K562 (cell line): ENCODE data around the gene DLX3.

Source experiments
- BRCA1 ChIP-seq, 2 experiments: fragments of 450-650 bp in 1 of 2; sonication (generic) in 1 of 2; formaldehyde crosslinking in 1 of 2; IDR thresholded peaks; 2 replicates each; pipeline versions ENCODE4 v1.5.0 to v1.6.1; 2017 to 2020; ENCODE audit warnings: mild to moderate bottlenecking in 1 of 2, missing genetic modification reagents in 1 of 2
- CEBPB ChIP-seq: fragments of 450-650 bp; IDR thresholded peaks from 2 replicates; pipeline ENCODE4 v1.6.1; 2016; ENCODE audit warnings: missing genetic modification characterization, missing compliant biosample characterization
- CREB1 ChIP-seq, 2 experiments: sonication (generic) in 1 of 2; formaldehyde crosslinking in 1 of 2; IDR thresholded peaks; 2 replicates each; pipeline versions ENCODE4 v1.6.1 to v1.8.0; 2012 to 2022; ENCODE audit warnings: inconsistent platforms in 1 of 2, mild to moderate bottlenecking in 1 of 2, missing genetic modification reagents in 1 of 2, moderate library complexity in 1 of 2
- FOXM1 ChIP-seq, 2 experiments: fragments of 450-650 bp in 1 of 2; sonication (generic) in 1 of 2; formaldehyde crosslinking in 1 of 2; IDR thresholded peaks; 2 replicates each; pipeline versions ENCODE4 v1.6.1 to v1.9.0; 2017 to 2022; ENCODE audit warnings: low read depth in 2 of 2, mild to moderate bottlenecking in 2 of 2, missing genetic modification reagents in 1 of 2, moderate library complexity in 1 of 2
- MED1 ChIP-seq: sonication (generic); formaldehyde crosslinking; IDR thresholded peaks from 2 replicates; pipeline ENCODE4 v1.8.1; 2023; ENCODE audit warnings: missing genetic modification reagents, borderline replicate concordance
- MXI1 ChIP-seq: IDR thresholded peaks from 2 replicates; pipeline ENCODE4 v1.6.1; 2011; ENCODE audit warnings: low read depth, mild to moderate bottlenecking, improper control_type of control experiment, low read length
- POLR2A ChIP-seq: fragments of 450-650 bp; conservative IDR thresholded peaks from 2 replicates; pipeline ENCODE4 v1.6.1; 2016
- SMAD4 ChIP-seq: fragments of 250-450 bp; sonication (Bioruptor Pico); conservative IDR thresholded peaks from 2 replicates; pipeline ENCODE4 v1.8.0; 2021; ENCODE audit warnings: inconsistent platforms, mild to moderate bottlenecking, moderate library complexity
- THRA ChIP-seq: fragments of 450-650 bp; IDR thresholded peaks from 2 replicates; pipeline ENCODE4 v1.6.1; 2017; ENCODE audit warnings: mild to moderate bottlenecking, moderate library complexity
- ZC3H11A ChIP-seq: IDR thresholded peaks from 2 replicates; pipeline ENCODE4 v1.6.1; 2012; ENCODE audit warnings: low read depth, low read length, improper control_type of control experiment
- TF ChIP-seq, protein P1 (sequence below): fragments of 450-650 bp; IDR thresholded peaks from 2 replicates; pipeline ENCODE4 v1.6.1; 2018; ENCODE audit warnings: mild to moderate bottlenecking, low read depth; ENCODE audit not compliant: partially characterized antibody
- TF ChIP-seq, protein P2 (sequence below): fragments of 150-350 bp; IDR thresholded peaks from 2 replicates; pipeline ENCODE4 v1.6.1; 2014; ENCODE audit warnings: low read depth, mild to moderate bottlenecking, low read length, borderline replicate concordance

- TF ChIP-seq MXI1 (no peak), ZC3H11A (no peak), SMAD4 (CRISPR knock-in tag) (no peak), BRCA1 (IDR thresholded peaks at IDR 0.05) (no peak), BRCA1 (CRISPR knock-in tag; IDR thresholded peaks at IDR 0.05) (no peak), MED1 (CRISPR knock-in tag) (no peak), POLR2A (no peak), CEBPB (no peak), THRA (no peak), FOXM1 (IDR thresholded peaks at IDR 0.05; ENCODE audit: low read depth) (no peak), FOXM1 (CRISPR knock-in tag; IDR thresholded peaks at IDR 0.05; ENCODE audit: low read depth) (no peak), CREB1 (IDR thresholded peaks at IDR 0.05) (no peak), CREB1 (CRISPR knock-in tag; IDR thresholded peaks at IDR 0.05) (no peak)
- TF ChIP-seq, protein P1, sequence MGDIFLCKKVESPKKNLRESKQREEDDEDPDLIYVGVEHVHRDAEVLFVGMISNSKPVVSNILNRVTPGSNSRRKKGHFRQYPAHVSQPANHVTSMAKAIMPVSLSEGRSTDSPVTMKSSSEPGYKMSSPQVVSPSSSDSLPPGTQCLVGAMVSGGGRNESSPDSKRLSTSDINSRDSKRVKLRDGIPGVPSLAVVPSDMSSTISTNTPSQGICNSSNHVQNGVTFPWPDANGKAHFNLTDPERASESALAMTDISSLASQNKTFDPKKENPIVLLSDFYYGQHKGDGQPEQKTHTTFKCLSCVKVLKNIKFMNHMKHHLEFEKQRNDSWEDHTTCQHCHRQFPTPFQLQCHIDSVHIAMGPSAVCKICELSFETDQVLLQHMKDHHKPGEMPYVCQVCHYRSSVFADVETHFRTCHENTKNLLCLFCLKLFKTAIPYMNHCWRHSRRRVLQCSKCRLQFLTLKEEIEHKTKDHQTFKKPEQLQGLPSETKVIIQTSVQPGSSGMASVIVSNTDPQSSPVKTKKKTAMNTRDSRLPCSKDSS, result no peak
- TF ChIP-seq, protein P2, sequence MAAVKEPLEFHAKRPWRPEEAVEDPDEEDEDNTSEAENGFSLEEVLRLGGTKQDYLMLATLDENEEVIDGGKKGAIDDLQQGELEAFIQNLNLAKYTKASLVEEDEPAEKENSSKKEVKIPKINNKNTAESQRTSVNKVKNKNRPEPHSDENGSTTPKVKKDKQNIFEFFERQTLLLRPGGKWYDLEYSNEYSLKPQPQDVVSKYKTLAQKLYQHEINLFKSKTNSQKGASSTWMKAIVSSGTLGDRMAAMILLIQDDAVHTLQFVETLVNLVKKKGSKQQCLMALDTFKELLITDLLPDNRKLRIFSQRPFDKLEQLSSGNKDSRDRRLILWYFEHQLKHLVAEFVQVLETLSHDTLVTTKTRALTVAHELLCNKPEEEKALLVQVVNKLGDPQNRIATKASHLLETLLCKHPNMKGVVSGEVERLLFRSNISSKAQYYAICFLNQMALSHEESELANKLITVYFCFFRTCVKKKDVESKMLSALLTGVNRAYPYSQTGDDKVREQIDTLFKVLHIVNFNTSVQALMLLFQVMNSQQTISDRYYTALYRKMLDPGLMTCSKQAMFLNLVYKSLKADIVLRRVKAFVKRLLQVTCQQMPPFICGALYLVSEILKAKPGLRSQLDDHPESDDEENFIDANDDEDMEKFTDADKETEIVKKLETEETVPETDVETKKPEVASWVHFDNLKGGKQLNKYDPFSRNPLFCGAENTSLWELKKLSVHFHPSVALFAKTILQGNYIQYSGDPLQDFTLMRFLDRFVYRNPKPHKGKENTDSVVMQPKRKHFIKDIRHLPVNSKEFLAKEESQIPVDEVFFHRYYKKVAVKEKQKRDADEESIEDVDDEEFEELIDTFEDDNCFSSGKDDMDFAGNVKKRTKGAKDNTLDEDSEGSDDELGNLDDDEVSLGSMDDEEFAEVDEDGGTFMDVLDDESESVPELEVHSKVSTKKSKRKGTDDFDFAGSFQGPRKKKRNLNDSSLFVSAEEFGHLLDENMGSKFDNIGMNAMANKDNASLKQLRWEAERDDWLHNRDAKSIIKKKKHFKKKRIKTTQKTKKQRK, result no peak
Measured at GRCh38 chr17:49979748-49980479, 15.1 kb downstream of the DLX3 start.
